ENCODE results near the gene FBXW5.

The FBXW5 gene

GRCh38 chr9:136947955-136948510, 3.5 kb upstream of the FBXW5 start:
- peak; percentile 57 for DNase-seq (ENCODE audit: low spot score)

GRCh38 chr9:136947028-136947891, 2.7 kb upstream of the FBXW5 start:
- DNase-seq (ENCODE audit: low spot score), result no peak

GRCh38 chr9:136946228-136947027, 1.9 kb upstream of the FBXW5 start:
- no peak for DNase-seq (ENCODE audit: low spot score)

- DNase-seq (ENCODE audit: low spot score), result no peak
Observed at GRCh38 chr9:136945333-136946227, 1.0 kb upstream of the FBXW5 start.

- no peak for DNase-seq (ENCODE audit: low spot score)
Observed at GRCh38 chr9:136944212-136944518, 373 bp downstream of the FBXW5 start.

- DNase-seq (ENCODE audit: low spot score), result peak; percentile 81
Observed at GRCh38 chr9:136943291-136944211, 987 bp downstream of the FBXW5 start.

GRCh38 chr9:136942881-136943230, 1.7 kb downstream of the FBXW5 start:
- DNase-seq (ENCODE audit: low spot score), result no peak

- DNase-seq (ENCODE audit: low spot score), result no peak
Observed at GRCh38 chr9:136942112-136942880, 2.2 kb downstream of the FBXW5 start.

- DNase-seq (ENCODE audit: low spot score), result no peak
Observed at GRCh38 chr9:136941231-136942111, 3.1 kb downstream of the FBXW5 start.

- DNase-seq (ENCODE audit: low spot score), result no peak
Observed at GRCh38 chr9:136940526-136941230, 3.9 kb downstream of the FBXW5 start.

- DNase-seq (ENCODE audit: low spot score), result no peak
Observed at GRCh38 chr9:136939996-136940525, 4.5 kb downstream of the FBXW5 start.

- no peak for DNase-seq (ENCODE audit: low spot score)
Observed at GRCh38 chr9:136939431-136939995, 5.0 kb downstream of the FBXW5 start.

- no peak for DNase-seq (ENCODE audit: low spot score)
Observed at GRCh38 chr9:136937186-136938001, 7.1 kb downstream of the FBXW5 start.

GRCh38 chr9:136936645-136937170, 7.8 kb downstream of the FBXW5 start:
- no peak for DNase-seq (ENCODE audit: low spot score)

- DNase-seq (ENCODE audit: low spot score), result no peak
Observed at GRCh38 chr9:136935651-136936050, 8.9 kb downstream of the FBXW5 start.

GRCh38 chr9:136934277-136934676, 10.3 kb downstream of the FBXW5 start:
- DNase-seq (ENCODE audit: low spot score), result no peak
